ENCODE results near the gene FUT9. TPM values are rescaled to one million over a fixed set of nuclear protein-coding genes. Genes with fewer than 3 reads are reported as not detected.

The FUT9 gene
- total RNA-seq, 2 donors from 2014 or later, result 1.5 to 4.3 TPM

- Histone ChIP-seq H3K4me1 (ENCODE audit: control insufficient read depth, insufficient read depth, low read length) (no peaks in the 10 kb centered on the region), H3K36me3 (ENCODE audit: control insufficient read depth, insufficient read depth, low read length) (no peaks in the 10 kb centered on the region), H3K27me3 (ENCODE audit: control insufficient read depth, insufficient read depth, low read length, poor library complexity, severe bottlenecking) (no peaks in the 10 kb centered on the region), H3K27ac (ENCODE audit: low read depth, low read length) (no peak overlapping the region), H3K9ac (ENCODE audit: extremely low read depth, low read length, poor library complexity, severe bottlenecking) (no peak overlapping the region), H3K9me3 (ENCODE audit: control insufficient read depth, low read length) (no peaks in the 10 kb centered on the region), H3K4me3 (ENCODE audit: low read length) (no peak overlapping the region)
- TF ChIP-seq CTCF (conservative IDR thresholded peaks at IDR 0.05), result no peak
- Mint-ChIP-seq H3K27ac (no peak overlapping the region), H3K36me3 (ENCODE audit: low read depth) (no peaks in the 10 kb centered on the region), H3K4me3 (no peak overlapping the region), H3K27me3 (ENCODE audit: insufficient read depth) (no peaks in the 10 kb centered on the region), H3K4me1 (peaks cover 7% of the 10 kb centered on the region), H3K9me3 (no peaks in the 10 kb centered on the region)
- 96 to 100% methylated on average over 1 to 2 of the region's 2 CpGs for WGBS, 2 experiments (ENCODE audit: insufficient coverage in 1 of 2, insufficient read length in 1 of 2)
- no peak for DNase-seq
Measured at GRCh38 chr6:96211341-96211740, 195.6 kb downstream of the FUT9 start.

GRCh38 chr6:96212066-96212465 lies 196.3 kb downstream of the FUT9 start:
- Mint-ChIP-seq H3K27me3 (ENCODE audit: insufficient read depth) (no peaks in the 10 kb centered on the region), H3K4me3 (no peak overlapping the region), H3K27ac (no peak overlapping the region), H3K9me3 (no peaks in the 10 kb centered on the region), H3K4me1 (peaks cover 9% of the 10 kb centered on the region), H3K36me3 (ENCODE audit: low read depth) (no peaks in the 10 kb centered on the region)
- H3K4me3 ChIP-seq (ENCODE audit: low read length), result no peak overlapping the region
- no peak for DNase-seq
- no peaks in the 10 kb centered on the region for H3K36me3 ChIP-seq (ENCODE audit: control insufficient read depth, insufficient read depth, low read length)
- TF ChIP-seq CTCF (conservative IDR thresholded peaks at IDR 0.05), result no peak
- no peaks in the 10 kb centered on the region for H3K4me1 ChIP-seq (ENCODE audit: control insufficient read depth, insufficient read depth, low read length)
- no peaks in the 10 kb centered on the region for H3K27me3 ChIP-seq (ENCODE audit: control insufficient read depth, insufficient read depth, low read length, poor library complexity, severe bottlenecking)
- no peak overlapping the region for H3K27ac ChIP-seq (ENCODE audit: low read depth, low read length)
- H3K9ac ChIP-seq (ENCODE audit: extremely low read depth, low read length, poor library complexity, severe bottlenecking), result no peak overlapping the region
- H3K9me3 ChIP-seq (ENCODE audit: control insufficient read depth, low read length), result no peaks in the 10 kb centered on the region

GRCh38 chr6:96213784-96214183 lies 198.0 kb downstream of the FUT9 start:
- Histone ChIP-seq H3K4me1 (ENCODE audit: control insufficient read depth, insufficient read depth, low read length) (no peaks in the 10 kb centered on the region), H3K36me3 (ENCODE audit: control insufficient read depth, insufficient read depth, low read length) (no peaks in the 10 kb centered on the region), H3K4me3 (ENCODE audit: low read length) (no peak overlapping the region), H3K9me3 (ENCODE audit: control insufficient read depth, low read length) (no peaks in the 10 kb centered on the region), H3K9ac (ENCODE audit: extremely low read depth, low read length, poor library complexity, severe bottlenecking) (no peak overlapping the region), H3K27me3 (ENCODE audit: control insufficient read depth, insufficient read depth, low read length, poor library complexity, severe bottlenecking) (no peaks in the 10 kb centered on the region), H3K27ac (ENCODE audit: low read depth, low read length) (no peak overlapping the region)
- no peak for TF ChIP-seq CTCF (conservative IDR thresholded peaks at IDR 0.05)
- Mint-ChIP-seq H3K4me1 (peaks cover 9% of the 10 kb centered on the region), H3K27me3 (ENCODE audit: insufficient read depth) (no peaks in the 10 kb centered on the region), H3K36me3 (ENCODE audit: low read depth) (no peaks in the 10 kb centered on the region), H3K27ac (no peak overlapping the region), H3K4me3 (no peak overlapping the region), H3K9me3 (no peaks in the 10 kb centered on the region)
- DNase-seq, result no peak
- 81% methylated on average over 3 of the region's 3 CpGs; no CpG with 5 or more reads in 1 of the 2 experiments for WGBS, 2 experiments (ENCODE audit: insufficient coverage in 1 of 2, insufficient read length in 1 of 2)

All from endodermal cell (in vitro differentiated cells).